ENCODE results near the gene UNC5B. TPM values are rescaled to one million over a fixed set of nuclear protein-coding genes. Genes with fewer than 3 reads are reported as not detected.

The UNC5B gene
- total RNA-seq, 1 experiment from 2014 or later: 0.07 TPM

DNA sequence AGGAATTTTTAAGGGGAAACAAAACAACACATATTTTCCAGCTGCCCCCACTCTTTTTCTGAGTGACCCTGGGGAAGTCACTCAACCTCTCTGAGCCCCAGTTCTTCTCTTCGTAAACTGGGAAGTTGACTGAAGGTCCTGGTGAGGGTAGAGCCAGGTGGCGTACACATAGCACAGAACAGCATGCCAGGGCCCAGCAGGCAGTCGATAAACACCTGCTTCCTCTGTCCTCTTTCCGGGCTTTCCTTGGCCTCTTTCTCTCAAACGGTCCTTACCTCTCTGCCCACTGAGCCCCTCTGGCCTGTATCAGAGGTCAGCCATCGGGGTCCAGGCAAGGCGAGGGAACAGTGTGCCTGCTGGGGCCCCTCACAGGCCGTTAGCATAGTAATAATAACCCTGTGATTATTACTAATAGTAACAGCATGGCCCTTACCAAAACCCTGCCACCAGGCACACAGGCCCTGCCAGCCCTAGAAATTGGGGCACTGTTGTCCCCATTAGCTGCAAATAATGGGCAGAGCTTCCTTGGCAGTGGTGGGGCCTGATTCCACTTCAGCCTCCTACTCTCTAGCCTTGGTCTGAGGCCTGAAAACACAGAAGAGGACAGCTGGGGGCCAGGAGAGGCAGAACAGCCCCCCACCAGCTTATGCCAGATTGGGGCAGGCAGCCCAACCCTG, 69.4 kb downstream of the UNC5B start:
- H3K27ac Mint-ChIP-seq (ENCODE audit: unreplicated experiment): no peak overlapping the region
- CTCF ChIA-PET: interaction anchor here (0.7 to 1.1 kb wide), 2 partner anchors 11 to 26 kb away, joined by 3 read pairs; no protein-coding TSS in a partner anchor

DNA sequence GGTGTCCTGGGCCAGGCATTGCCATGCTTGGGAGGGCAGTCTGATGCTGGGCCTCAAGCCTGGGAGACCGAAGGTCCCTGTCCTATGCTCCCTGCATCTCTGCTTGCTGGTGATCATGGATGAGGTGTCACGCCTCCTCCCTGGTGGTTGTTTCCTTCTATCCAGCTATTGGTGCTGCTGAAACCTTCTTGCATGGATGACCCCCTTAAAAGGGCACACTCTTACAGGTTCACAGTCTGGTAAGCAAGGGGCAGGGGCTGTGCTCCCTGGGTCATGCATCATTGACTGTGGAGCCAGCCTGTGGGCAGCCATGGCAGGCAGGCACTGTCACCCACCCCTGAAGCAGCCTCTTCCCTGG, 69.9 kb downstream of the UNC5B start:
- no peak for DNase-seq
- Mint-ChIP-seq H3K36me3 (ENCODE audit: insufficient read depth, unreplicated experiment) (peaks cover 4% of the 10 kb centered on the region), H3K27me3 (ENCODE audit: unreplicated experiment) (peaks cover 74% of the 10 kb centered on the region), H3K4me3 (ENCODE audit: low read depth, unreplicated experiment) (no peak overlapping the region), H3K9me3 (ENCODE audit: low read depth, unreplicated experiment) (no peaks in the 10 kb centered on the region), H3K4me1 (ENCODE audit: low read depth, unreplicated experiment) (no peaks in the 10 kb centered on the region), H3K27ac (ENCODE audit: unreplicated experiment) (no peak overlapping the region)
- intact Hi-C loops (cut with micrococcal nuclease; ENCODE audit: unreplicated experiment): no loop called here
- TF ChIP-seq, protein P1, sequence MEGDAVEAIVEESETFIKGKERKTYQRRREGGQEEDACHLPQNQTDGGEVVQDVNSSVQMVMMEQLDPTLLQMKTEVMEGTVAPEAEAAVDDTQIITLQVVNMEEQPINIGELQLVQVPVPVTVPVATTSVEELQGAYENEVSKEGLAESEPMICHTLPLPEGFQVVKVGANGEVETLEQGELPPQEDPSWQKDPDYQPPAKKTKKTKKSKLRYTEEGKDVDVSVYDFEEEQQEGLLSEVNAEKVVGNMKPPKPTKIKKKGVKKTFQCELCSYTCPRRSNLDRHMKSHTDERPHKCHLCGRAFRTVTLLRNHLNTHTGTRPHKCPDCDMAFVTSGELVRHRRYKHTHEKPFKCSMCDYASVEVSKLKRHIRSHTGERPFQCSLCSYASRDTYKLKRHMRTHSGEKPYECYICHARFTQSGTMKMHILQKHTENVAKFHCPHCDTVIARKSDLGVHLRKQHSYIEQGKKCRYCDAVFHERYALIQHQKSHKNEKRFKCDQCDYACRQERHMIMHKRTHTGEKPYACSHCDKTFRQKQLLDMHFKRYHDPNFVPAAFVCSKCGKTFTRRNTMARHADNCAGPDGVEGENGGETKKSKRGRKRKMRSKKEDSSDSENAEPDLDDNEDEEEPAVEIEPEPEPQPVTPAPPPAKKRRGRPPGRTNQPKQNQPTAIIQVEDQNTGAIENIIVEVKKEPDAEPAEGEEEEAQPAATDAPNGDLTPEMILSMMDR (IDR thresholded peaks at IDR 0.05; ENCODE audit: unreplicated experiment): no peak
- CTCF ChIA-PET: interaction anchor here (0.7 kb wide), 1 partner anchor 26 kb away, joined by 3 read pairs; no protein-coding TSS in a partner anchor
- BruUV-seq (replicated peaks): no TSS peak

More for the DNA sequence above, 69.4 kb downstream of the UNC5B start:
- TF ChIP-seq, protein P1 (IDR thresholded peaks at IDR 0.05; ENCODE audit: unreplicated experiment): no peak
- no peaks in the 10 kb centered on the region for H3K9me3 Mint-ChIP-seq (ENCODE audit: low read depth, unreplicated experiment)
- H3K36me3 Mint-ChIP-seq (ENCODE audit: insufficient read depth, unreplicated experiment): peaks cover 4% of the 10 kb centered on the region
- peaks cover 69% of the 10 kb centered on the region for H3K27me3 Mint-ChIP-seq (ENCODE audit: unreplicated experiment)
- no peak overlapping the region for H3K4me3 Mint-ChIP-seq (ENCODE audit: low read depth, unreplicated experiment)
- intact Hi-C loops (cut with micrococcal nuclease; ENCODE audit: unreplicated experiment): no loop called here
- BruUV-seq (replicated peaks): no TSS peak
- no peak for DNase-seq
- H3K4me1 Mint-ChIP-seq (ENCODE audit: low read depth, unreplicated experiment): no peaks in the 10 kb centered on the region

DNA sequence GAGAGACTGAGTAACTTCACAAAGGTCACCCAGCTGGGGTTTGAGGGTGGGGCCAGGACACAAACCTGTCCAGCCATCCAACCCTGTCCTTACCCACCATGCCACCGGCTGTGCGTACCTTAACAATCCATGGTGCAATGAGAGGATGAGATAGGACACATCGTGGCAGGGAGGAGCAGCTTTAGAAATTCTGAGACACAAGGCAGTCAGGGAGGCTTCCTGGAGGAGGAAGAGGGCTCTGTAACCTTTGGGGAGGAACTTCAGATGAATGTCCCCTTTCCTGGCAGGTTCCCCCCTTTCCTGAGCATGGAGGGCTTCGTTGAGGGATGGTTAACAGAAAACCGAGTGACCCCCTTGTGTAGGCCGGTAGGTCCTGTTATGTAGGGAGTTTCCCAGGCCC, 71.0 kb downstream of the UNC5B start:
- intact Hi-C loops (cut with micrococcal nuclease; ENCODE audit: unreplicated experiment): no loop called here
- H3K4me1 Mint-ChIP-seq (ENCODE audit: low read depth, unreplicated experiment): no peaks in the 10 kb centered on the region
- CTCF ChIA-PET: interaction anchor here (0.6 to 1.4 kb wide), 2 partner anchors 13 to 43 kb away, joined by 3 to 14 read pairs; no protein-coding TSS in a partner anchor

DNA sequence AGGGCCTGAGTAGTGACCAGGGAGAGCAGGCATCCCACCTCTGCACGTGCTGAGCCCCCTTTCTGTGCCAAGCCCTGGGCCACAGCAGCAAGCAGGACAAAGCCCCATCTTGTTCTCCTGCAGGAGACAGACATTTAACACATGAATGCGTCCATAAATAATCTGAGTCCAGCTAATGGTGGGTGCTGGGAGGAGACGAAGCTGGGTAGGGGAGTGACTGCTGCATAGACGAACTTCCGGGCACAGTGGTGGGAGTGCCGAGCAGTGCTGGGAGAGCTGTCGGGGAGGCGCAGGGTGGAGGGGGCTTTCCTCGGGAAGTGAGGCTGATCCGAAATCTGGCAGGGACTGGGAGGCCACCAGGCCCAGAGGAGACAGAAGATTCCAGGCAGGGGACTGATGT, 71.5 kb downstream of the UNC5B start:
- Mint-ChIP-seq H3K27ac (ENCODE audit: unreplicated experiment) (no peak overlapping the region), H3K36me3 (ENCODE audit: insufficient read depth, unreplicated experiment) (peaks cover 4% of the 10 kb centered on the region)

More for the DNA sequence above, 71.0 kb downstream of the UNC5B start:
- TF ChIP-seq, protein P1 (IDR thresholded peaks at IDR 0.05; ENCODE audit: unreplicated experiment): no peak
- H3K27me3 Mint-ChIP-seq (ENCODE audit: unreplicated experiment): peaks cover 85% of the 10 kb centered on the region
- peaks cover 4% of the 10 kb centered on the region for H3K36me3 Mint-ChIP-seq (ENCODE audit: insufficient read depth, unreplicated experiment)
- DNase-seq: no peak
- H3K27ac Mint-ChIP-seq (ENCODE audit: unreplicated experiment): no peak overlapping the region
- BruUV-seq (replicated peaks): no TSS peak
- H3K9me3 Mint-ChIP-seq (ENCODE audit: low read depth, unreplicated experiment): no peaks in the 10 kb centered on the region
- H3K4me3 Mint-ChIP-seq (ENCODE audit: low read depth, unreplicated experiment): no peak overlapping the region

More for the DNA sequence above, 71.5 kb downstream of the UNC5B start:
- intact Hi-C loops (cut with micrococcal nuclease; ENCODE audit: unreplicated experiment): no loop called here
- no TSS peak for BruUV-seq (replicated peaks)
- TF ChIP-seq, protein P1 (IDR thresholded peaks at IDR 0.05; ENCODE audit: unreplicated experiment): no peak
- no peak overlapping the region for H3K4me3 Mint-ChIP-seq (ENCODE audit: low read depth, unreplicated experiment)
- H3K27me3 Mint-ChIP-seq (ENCODE audit: unreplicated experiment): peaks cover 90% of the 10 kb centered on the region
- no peak for DNase-seq
- no peaks in the 10 kb centered on the region for H3K9me3 Mint-ChIP-seq (ENCODE audit: low read depth, unreplicated experiment)
- no peaks in the 10 kb centered on the region for H3K4me1 Mint-ChIP-seq (ENCODE audit: low read depth, unreplicated experiment)
- CTCF ChIA-PET: interaction anchor here (1.4 kb wide), 1 partner anchor 14 kb away, joined by 3 read pairs; no protein-coding TSS in a partner anchor
